ENCODE data around the gene HRH2.

DNA sequence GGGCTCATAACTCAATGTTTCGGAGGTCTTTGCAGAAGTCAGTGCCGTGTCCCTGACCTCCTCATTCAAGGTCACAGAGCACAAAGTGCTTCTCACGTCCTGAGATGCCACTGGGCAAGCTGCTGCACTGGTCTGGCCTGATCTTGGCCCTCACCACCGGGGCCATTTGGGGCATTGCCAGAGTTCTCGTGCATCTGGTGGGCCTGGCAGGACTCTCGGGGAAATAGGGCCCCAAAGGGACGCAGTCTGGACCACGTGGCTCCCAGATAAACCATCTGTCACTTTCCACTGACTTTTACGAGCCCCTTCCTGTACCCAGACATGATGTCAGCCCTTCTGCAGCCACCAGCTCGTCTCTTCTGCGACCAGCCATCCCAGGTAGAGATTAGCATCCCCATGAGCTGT is 54.8 kb downstream of the HRH2 start:
- no peak for TF ChIP-seq CTCF (IDR thresholded peaks at IDR 0.05; ENCODE audit: low read length)
- TF ChIP-seq EZH2 (IDR thresholded peaks at IDR 0.05; ENCODE audit: borderline replicate concordance, low read length): no peak

Measured in OCI-LY1 (cell line).